ENCODE results near the gene KCTD15.
"Not testable (repeated sequence)": the region's sequence is repeated elsewhere in the genome, so short reads cannot be mapped to it uniquely, and the experiment has no call there.

Gene KCTD15

GRCh38 chr19:33814181-33815165 is 17.8 kb downstream of the KCTD15 start:
- no peak for DNase-seq (ENCODE audit: low read depth, low spot score)

- DNase-seq (ENCODE audit: low read depth, low spot score): no peak
Measured at GRCh38 chr19:33815380-33816340, 19.0 kb downstream of the KCTD15 start.

GRCh38 chr19:33818411-33818810 is 21.7 kb downstream of the KCTD15 start:
- no peak for DNase-seq (ENCODE audit: low read depth, low spot score)

GRCh38 chr19:33819078-33819477 is 22.4 kb downstream of the KCTD15 start:
- not testable (repeated sequence) for DNase-seq (ENCODE audit: low read depth, low spot score)

- DNase-seq (ENCODE audit: low read depth, low spot score): no peak
Measured at GRCh38 chr19:33819506-33819879, 22.8 kb downstream of the KCTD15 start.

- peak; percentile 82 for DNase-seq (ENCODE audit: low read depth, low spot score)
Measured at GRCh38 chr19:33819880-33820781, 23.5 kb downstream of the KCTD15 start.

- no peak for DNase-seq (ENCODE audit: low read depth, low spot score)
Measured at GRCh38 chr19:33821871-33822270, 25.2 kb downstream of the KCTD15 start.

- DNase-seq (ENCODE audit: low read depth, low spot score): no peak
Measured at GRCh38 chr19:33823341-33823740, 26.7 kb downstream of the KCTD15 start.

GRCh38 chr19:33825556-33825955 is 28.9 kb downstream of the KCTD15 start:
- DNase-seq (ENCODE audit: low read depth, low spot score): no peak

- DNase-seq (ENCODE audit: low read depth, low spot score): no peak
Measured at GRCh38 chr19:33826521-33826920, 29.9 kb downstream of the KCTD15 start.

GRCh38 chr19:33828266-33829075 is 31.8 kb downstream of the KCTD15 start:
- DNase-seq (ENCODE audit: low read depth, low spot score): no peak

GRCh38 chr19:33830264-33830663 is 33.6 kb downstream of the KCTD15 start:
- no peak for DNase-seq (ENCODE audit: low read depth, low spot score)

- no peak for DNase-seq (ENCODE audit: low read depth, low spot score)
Measured at GRCh38 chr19:33831825-33832224, 35.2 kb downstream of the KCTD15 start.

- no peak for DNase-seq (ENCODE audit: low read depth, low spot score)
Measured at GRCh38 chr19:33832633-33833032, 36.0 kb downstream of the KCTD15 start.

- DNase-seq (ENCODE audit: low read depth, low spot score): no peak
Measured at GRCh38 chr19:33840382-33840781, 43.7 kb downstream of the KCTD15 start.

GRCh38 chr19:33840783-33841182 is 44.1 kb downstream of the KCTD15 start:
- DNase-seq (ENCODE audit: low read depth, low spot score): no peak

GRCh38 chr19:33841685-33842084 is 45.0 kb downstream of the KCTD15 start:
- DNase-seq (ENCODE audit: low read depth, low spot score): no peak

GRCh38 chr19:33844478-33844877 is 47.8 kb downstream of the KCTD15 start:
- no peak for DNase-seq (ENCODE audit: low read depth, low spot score)

GRCh38 chr19:33845498-33845897 is 48.8 kb downstream of the KCTD15 start:
- DNase-seq (ENCODE audit: low read depth, low spot score): no peak

- no peak for DNase-seq (ENCODE audit: low read depth, low spot score)
Measured at GRCh38 chr19:33849551-33850147, 53.0 kb downstream of the KCTD15 start.
